Subcutaneous abdominal adipose tissue (tissue), 5 donors: Measurements from ENCODE around the gene ZNF648.
"Not testable (repeated sequence)": the region's sequence is repeated elsewhere in the genome, so short reads cannot be mapped to it uniquely, and the experiment has no call there.

Source experiments
- H3K27ac ChIP-seq: one replicate; pipeline ENCODE4 v1.7.0; 2013; ENCODE audit warnings: low read depth, mild to moderate bottlenecking, inconsistent platforms, low read length, moderate library complexity
- H3K27me3 ChIP-seq, 5 donors: one replicate each; pipeline ENCODE4 v1.7.0; 2013; ENCODE audit warnings: low read length in 5 of 5, inconsistent platforms in 1 of 5; ENCODE audit not compliant: control insufficient read depth in 5 of 5, insufficient read depth in 4 of 5
- H3K36me3 ChIP-seq, 5 donors: one replicate each; pipeline ENCODE4 v1.7.0; 2013; ENCODE audit warnings: low read length in 5 of 5; ENCODE audit not compliant: control insufficient read depth in 5 of 5, insufficient read depth in 5 of 5
- H3K4me1 ChIP-seq, 5 donors: one replicate each; pipeline ENCODE4 v1.7.0; 2013; ENCODE audit warnings: low read length in 5 of 5, mild to moderate bottlenecking in 3 of 5, moderate library complexity in 1 of 5; ENCODE audit not compliant: control insufficient read depth in 5 of 5, insufficient read depth in 5 of 5
- H3K4me3 ChIP-seq, 5 donors: one replicate each; pipeline ENCODE4 v1.7.0; 2013; ENCODE audit warnings: low read length in 5 of 5, low read depth in 1 of 5
- H3K9ac ChIP-seq, 5 donors: one replicate each; pipeline ENCODE4 v1.7.0; 2013; ENCODE audit warnings: low read length in 5 of 5, mild to moderate bottlenecking in 4 of 5, moderate library complexity in 3 of 5
- H3K9me3 ChIP-seq, 5 donors: one replicate each; pipeline ENCODE4 v1.7.0; 2013; ENCODE audit warnings: low read length in 5 of 5; ENCODE audit not compliant: control insufficient read depth in 5 of 5
- donor health status: healthy.
- donor health status: healthy.
- donor health status: healthy.
- donor health status: healthy.
- donor health status: healthy.

ZNF648 gene

GRCh38 chr1:182061594-182061993, at the start of gene ZNF648:
ZNF648 (minus strand) TSS chr1:182061712; CDS start chr1:182058010, 3,702 bp downstream.
- Histone ChIP-seq H3K9ac (no peak within 1 kb of the TSS), H3K27ac (no peak within 1 kb of the TSS), H3K36me3 (no peaks in the 10 kb centered on the region), H3K4me1 (peaks cover 0 to 4% (median 0%) of the 10 kb centered on the region in 5 donors), H3K27me3 (peaks cover 20 to 29% (median 29%) of the 10 kb centered on the region in 5 donors), H3K4me3 (no peak within 1 kb of the TSS), H3K9me3 (no peaks in the 10 kb centered on the region)

GRCh38 chr1:182110635-182111034, 49.1 kb upstream of the ZNF648 start:
- Histone ChIP-seq H3K9me3 (peaks cover 0 to 7% (median 0%) of the 10 kb centered on the region in 5 donors), H3K27ac (no peak overlapping the region), H3K27me3 (peaks cover 0 to 7% (median 2%) of the 10 kb centered on the region in 5 donors), H3K4me3 (no peak overlapping the region), H3K36me3 (no peaks in the 10 kb centered on the region), H3K9ac (no peak overlapping the region), H3K4me1 (peaks cover 0 to 3% (median 0%) of the 10 kb centered on the region in 5 donors)

GRCh38 chr1:182109771-182110170, 48.3 kb upstream of the ZNF648 start:
- H3K27me3 ChIP-seq = peaks cover 0 to 9% (median 2%) of the 10 kb centered on the region in 5 donors
- H3K4me3 ChIP-seq = no peak overlapping the region
- no peaks in the 10 kb centered on the region for H3K36me3 ChIP-seq
- H3K27ac ChIP-seq = no peak overlapping the region
- H3K9ac ChIP-seq = no peak overlapping the region
- peaks cover 0 to 3% (median 0%) of the 10 kb centered on the region in 5 donors for H3K4me1 ChIP-seq
- H3K9me3 ChIP-seq = peaks cover 0 to 7% (median 0%) of the 10 kb centered on the region in 5 donors

GRCh38 chr1:182107209-182107608, 45.7 kb upstream of the ZNF648 start:
- Histone ChIP-seq H3K9ac (no peak overlapping the region), H3K27ac (no peak overlapping the region), H3K4me1 (no peaks in the 10 kb centered on the region), H3K36me3 (no peaks in the 10 kb centered on the region), H3K27me3 (peaks cover 0 to 3% (median 0%) of the 10 kb centered on the region in 5 donors), H3K4me3 (no peak overlapping the region), H3K9me3 (peaks cover 0 to 7% (median 0%) of the 10 kb centered on the region in 5 donors)

- H3K4me3 ChIP-seq = no peak overlapping the region
- H3K27me3 ChIP-seq = peaks cover 0 to 3% (median 0%) of the 10 kb centered on the region in 5 donors
- peaks cover 0 to 9% (median under 1%) of the 10 kb centered on the region in 5 donors for H3K9me3 ChIP-seq
- no peak overlapping the region for H3K9ac ChIP-seq
- no peak overlapping the region for H3K27ac ChIP-seq
- H3K36me3 ChIP-seq = no peaks in the 10 kb centered on the region
- no peaks in the 10 kb centered on the region for H3K4me1 ChIP-seq
Observed at GRCh38 chr1:182102043-182102416, 40.5 kb upstream of the ZNF648 start.

GRCh38 chr1:182101415-182102042, 40.0 kb upstream of the ZNF648 start:
- H3K9ac ChIP-seq = no peak overlapping the region
- no peak overlapping the region for H3K4me3 ChIP-seq
- no peak overlapping the region for H3K27ac ChIP-seq
- H3K27me3 ChIP-seq = peaks cover 0 to 3% (median 0%) of the 10 kb centered on the region in 5 donors
- H3K36me3 ChIP-seq = no peaks in the 10 kb centered on the region
- peaks cover 0 to 9% (median 0%) of the 10 kb centered on the region in 5 donors for H3K9me3 ChIP-seq
- H3K4me1 ChIP-seq = no peaks in the 10 kb centered on the region

- Histone ChIP-seq H3K27me3 (peaks cover 0 to 3% (median 0%) of the 10 kb centered on the region in 5 donors), H3K4me1 (no peaks in the 10 kb centered on the region), H3K4me3 (no peak overlapping the region), H3K9ac (no peak overlapping the region), H3K27ac (no peak overlapping the region), H3K9me3 (peaks cover 0 to 9% (median 0%) of the 10 kb centered on the region in 5 donors), H3K36me3 (no peaks in the 10 kb centered on the region)
Observed at GRCh38 chr1:182098301-182098700, 36.8 kb upstream of the ZNF648 start.

GRCh38 chr1:182095946-182096345, 34.4 kb upstream of the ZNF648 start:
- no peaks in the 10 kb centered on the region for H3K36me3 ChIP-seq
- H3K9me3 ChIP-seq = peaks cover 0 to 9% (median 0%) of the 10 kb centered on the region in 5 donors
- no peak overlapping the region for H3K4me3 ChIP-seq
- H3K27me3 ChIP-seq = peaks cover 0 to 3% (median 0%) of the 10 kb centered on the region in 5 donors
- no peak overlapping the region for H3K27ac ChIP-seq
- no peak overlapping the region for H3K9ac ChIP-seq
- H3K4me1 ChIP-seq = no peaks in the 10 kb centered on the region

GRCh38 chr1:182094514-182095005, 33.0 kb upstream of the ZNF648 start:
- not testable (repeated sequence) for H3K4me3 ChIP-seq, H3K9me3 ChIP-seq, H3K9ac ChIP-seq, H3K27ac ChIP-seq, H3K27me3 ChIP-seq, H3K36me3 ChIP-seq, H3K4me1 ChIP-seq

GRCh38 chr1:182093781-182094180, 32.3 kb upstream of the ZNF648 start:
- Histone ChIP-seq H3K4me3 (no peak overlapping the region), H3K4me1 (no peaks in the 10 kb centered on the region), H3K27me3 (peaks cover 0 to 3% (median 0%) of the 10 kb centered on the region in 5 donors), H3K27ac (no peak overlapping the region), H3K9me3 (no peaks in the 10 kb centered on the region), H3K9ac (no peak overlapping the region), H3K36me3 (no peaks in the 10 kb centered on the region)
